Neural progenitor cell (in vitro differentiated cells): ENCODE data around the gene IL1RAPL1.

ENCODE experiments used
- CTCF ChIP-seq: fragments of 200-600 bp; sonication (generic); IDR thresholded peaks from 2 replicates; pipeline ENCODE4 v1.5.1; 2017; ENCODE audit warnings: antibody characterized with exemption, mild to moderate bottlenecking
- EZH2 ChIP-seq: fragments of 200-600 bp; sonication (generic); IDR thresholded peaks from 2 replicates; pipeline ENCODE4 v1.6.1; 2017; ENCODE audit warnings: antibody characterized with exemption, mild to moderate bottlenecking, moderate library complexity

GRCh38 chrX:28969126-28969525 lies 381.9 kb downstream of the IL1RAPL1 start:
- TF ChIP-seq CTCF (no peak), EZH2 (no peak)
